ENCODE results near the gene IL1F10. TPM values are rescaled to one million over a fixed set of nuclear protein-coding genes. Genes with fewer than 3 reads are reported as not detected.

IL1F10 gene
- total and polyA plus RNA-seq, 2 of the 13 experiments (the other 11 are each of a cell fraction or from before 2014, with no cell fraction given) = not detected

DNA sequence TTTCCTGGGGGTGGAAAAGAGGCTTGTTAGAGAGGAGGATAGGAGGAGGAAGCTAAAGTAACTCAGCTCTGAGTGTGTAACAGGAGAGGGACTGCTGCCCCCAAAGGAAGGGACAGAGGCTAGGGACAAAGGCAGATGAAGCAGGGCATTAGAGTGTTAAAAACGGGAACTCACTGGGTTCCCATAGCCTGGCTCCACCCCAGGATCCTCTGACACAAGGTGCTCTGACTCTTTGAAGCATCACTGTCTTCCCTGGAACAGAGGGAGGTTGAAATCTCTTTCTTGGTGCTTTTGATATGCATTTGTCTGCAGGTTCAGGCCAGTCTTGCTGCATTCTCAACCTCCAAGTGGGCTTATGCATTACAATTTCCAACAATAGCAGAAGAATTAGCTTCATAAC, 39.7 kb upstream of the IL1F10 start (continued):
- TF ChIP-seq, protein P1, sequence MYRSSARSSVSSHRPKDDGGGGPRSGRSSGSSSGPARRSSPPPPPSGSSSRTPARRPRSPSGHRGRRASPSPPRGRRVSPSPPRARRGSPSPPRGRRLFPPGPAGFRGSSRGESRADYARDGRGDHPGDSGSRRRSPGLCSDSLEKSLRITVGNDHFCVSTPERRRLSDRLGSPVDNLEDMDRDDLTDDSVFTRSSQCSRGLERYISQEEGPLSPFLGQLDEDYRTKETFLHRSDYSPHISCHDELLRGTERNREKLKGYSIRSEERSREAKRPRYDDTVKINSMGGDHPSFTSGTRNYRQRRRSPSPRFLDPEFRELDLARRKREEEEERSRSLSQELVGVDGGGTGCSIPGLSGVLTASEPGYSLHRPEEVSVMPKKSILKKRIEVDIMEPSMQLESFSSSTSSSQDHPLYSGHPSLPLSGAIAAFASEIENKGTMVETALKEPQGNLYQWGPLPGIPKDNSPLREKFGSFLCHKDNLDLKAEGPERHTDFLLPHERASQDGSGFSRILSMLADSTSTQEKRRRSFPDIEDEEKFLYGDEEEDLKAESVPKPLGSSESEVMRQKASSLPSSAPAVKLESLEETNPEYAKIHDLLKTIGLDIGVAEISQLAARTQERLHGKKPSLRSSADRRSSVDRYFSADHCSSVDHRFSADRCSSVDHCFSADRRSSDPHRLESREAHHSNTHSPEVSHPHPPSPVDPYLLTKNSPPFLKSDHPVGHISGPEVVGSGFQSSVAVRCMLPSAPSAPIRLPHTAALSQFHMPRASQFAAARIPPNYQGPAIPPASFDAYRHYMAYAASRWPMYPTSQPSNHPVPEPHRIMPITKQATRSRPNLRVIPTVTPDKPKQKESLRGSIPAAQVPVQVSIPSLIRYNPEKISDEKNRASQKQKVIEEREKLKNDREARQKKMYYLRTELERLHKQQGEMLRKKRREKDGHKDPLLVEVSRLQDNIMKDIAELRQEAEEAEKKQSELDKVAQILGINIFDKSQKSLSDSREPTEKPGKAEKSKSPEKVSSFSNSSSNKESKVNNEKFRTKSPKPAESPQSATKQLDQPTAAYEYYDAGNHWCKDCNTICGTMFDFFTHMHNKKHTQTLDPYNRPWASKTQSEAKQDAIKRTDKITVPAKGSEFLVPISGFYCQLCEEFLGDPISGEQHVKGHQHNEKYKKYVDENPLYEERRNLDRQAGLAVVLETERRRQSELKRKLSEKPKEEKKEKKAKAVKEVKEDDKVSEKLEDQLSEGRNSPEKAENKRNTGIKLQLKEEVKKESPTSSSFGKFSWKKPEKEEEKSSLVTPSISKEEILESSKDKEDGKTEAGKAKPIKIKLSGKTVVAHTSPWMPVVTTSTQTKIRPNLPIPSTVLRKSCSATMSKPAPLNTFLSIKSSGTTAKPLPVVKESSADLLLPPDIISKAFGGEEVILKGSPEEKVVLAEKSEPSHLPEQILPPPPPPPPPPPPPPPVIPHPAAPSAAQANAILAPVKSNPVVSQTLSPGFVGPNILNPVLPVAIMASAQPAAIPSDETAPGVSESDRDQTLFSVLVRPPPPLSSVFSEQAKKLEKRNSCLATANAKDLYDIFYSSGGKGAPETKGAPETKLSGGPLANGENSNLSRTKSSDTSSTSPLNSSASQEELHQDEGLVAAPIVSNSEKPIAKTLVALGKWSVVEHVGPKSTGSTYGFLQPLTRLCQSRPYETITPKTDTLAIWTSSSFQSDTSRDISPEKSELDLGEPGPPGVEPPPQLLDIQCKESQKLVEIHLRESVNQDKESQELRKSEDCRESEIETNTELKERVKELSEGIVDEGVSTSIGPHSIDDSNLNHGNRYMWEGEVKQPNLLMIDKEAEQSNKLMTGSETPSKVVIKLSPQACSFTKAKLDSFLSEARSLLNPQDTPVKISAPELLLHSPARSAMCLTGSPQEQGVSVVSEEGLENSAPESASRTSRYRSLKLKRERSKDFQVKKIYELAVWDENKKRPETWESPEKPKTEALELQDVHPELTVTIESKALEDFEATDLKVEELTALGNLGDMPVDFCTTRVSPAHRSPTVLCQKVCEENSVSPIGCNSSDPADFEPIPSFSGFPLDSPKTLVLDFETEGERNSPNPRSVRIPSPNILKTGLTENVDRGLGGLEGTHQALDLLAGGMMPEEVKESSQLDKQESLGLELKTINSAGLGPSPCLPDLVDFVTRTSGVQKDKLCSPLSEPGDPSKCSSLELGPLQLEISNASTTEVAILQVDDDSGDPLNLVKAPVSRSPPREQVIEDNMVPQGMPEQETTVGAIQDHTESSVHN (CRISPR knock-in tag; IDR thresholded peaks at IDR 0.05) = no peak
- TF ChIP-seq ZNF143 (CRISPR knock-in tag; IDR thresholded peaks at IDR 0.05) = no peak
- TF ChIP-seq, protein P2, sequence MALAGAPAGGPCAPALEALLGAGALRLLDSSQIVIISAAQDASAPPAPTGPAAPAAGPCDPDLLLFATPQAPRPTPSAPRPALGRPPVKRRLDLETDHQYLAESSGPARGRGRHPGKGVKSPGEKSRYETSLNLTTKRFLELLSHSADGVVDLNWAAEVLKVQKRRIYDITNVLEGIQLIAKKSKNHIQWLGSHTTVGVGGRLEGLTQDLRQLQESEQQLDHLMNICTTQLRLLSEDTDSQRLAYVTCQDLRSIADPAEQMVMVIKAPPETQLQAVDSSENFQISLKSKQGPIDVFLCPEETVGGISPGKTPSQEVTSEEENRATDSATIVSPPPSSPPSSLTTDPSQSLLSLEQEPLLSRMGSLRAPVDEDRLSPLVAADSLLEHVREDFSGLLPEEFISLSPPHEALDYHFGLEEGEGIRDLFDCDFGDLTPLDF (CRISPR knock-in tag; IDR thresholded peaks at IDR 0.05) = no peak

DNA sequence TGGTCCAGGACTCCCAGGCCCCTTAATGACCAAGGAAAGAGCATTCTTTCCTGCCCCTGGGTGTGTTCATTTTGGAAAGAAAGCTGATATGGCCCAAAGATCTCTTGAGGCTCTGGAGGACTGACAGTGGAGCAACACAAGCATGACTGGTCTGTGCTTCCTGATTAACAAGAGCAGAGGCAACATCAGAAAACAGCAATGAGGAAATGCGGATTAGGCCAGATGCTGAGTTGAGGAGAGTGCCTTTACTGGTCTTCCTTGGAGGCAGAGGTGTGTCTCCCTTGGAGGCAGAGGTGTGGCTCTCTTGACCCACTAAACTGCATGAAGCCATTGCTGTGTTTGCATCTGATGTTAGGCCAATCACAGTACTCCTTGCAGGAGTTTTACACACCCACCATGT, 35.0 kb upstream of the IL1F10 start:
- no peak overlapping the region for H3K9ac ChIP-seq (ENCODE audit: insufficient read depth, low read depth, low read length)
- H3K9me3 ChIP-seq (ENCODE audit: low read length) = no peaks in the 10 kb centered on the region
- no TSS peak for BruUV-seq (replicated peaks)
- no peak overlapping the region for H3K4me2 ChIP-seq (ENCODE audit: low read depth, low read length)
- TF ChIP-seq, protein P3, sequence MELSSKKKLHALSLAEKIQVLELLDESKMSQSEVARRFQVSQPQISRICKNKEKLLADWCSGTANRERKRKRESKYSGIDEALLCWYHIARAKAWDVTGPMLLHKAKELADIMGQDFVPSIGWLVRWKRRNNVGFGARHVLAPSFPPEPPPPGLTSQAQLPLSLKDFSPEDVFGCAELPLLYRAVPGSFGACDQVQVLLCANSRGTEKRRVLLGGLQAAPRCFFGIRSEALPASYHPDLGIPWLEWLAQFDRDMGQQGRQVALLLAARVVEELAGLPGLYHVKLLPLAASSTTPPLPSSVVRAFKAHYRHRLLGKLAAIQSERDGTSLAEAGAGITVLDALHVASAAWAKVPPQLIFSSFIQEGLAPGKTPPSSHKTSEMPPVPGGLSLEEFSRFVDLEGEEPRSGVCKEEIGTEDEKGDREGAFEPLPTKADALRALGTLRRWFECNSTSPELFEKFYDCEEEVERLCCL (CRISPR knock-in tag; IDR thresholded peaks at IDR 0.05; ENCODE audit: borderline replicate concordance) = no peak
- TF ChIP-seq KDM4B (CRISPR knock-in tag; IDR thresholded peaks at IDR 0.05) = no peak
- no peak for TF ChIP-seq MATR3 (CRISPR knock-in tag; IDR thresholded peaks at IDR 0.05)
- TF ChIP-seq DMAP1 (CRISPR knock-in tag; IDR thresholded peaks at IDR 0.05) = no peak
- H3K4me3 ChIP-seq (replicated peaks in 1 of 3; ENCODE audit: insufficient read depth in 1 of 3, low read depth in 2 of 3, low read length in 3 of 3) = no peak overlapping the region
- H3K4me1 ChIP-seq (ENCODE audit: insufficient read depth, low read length) = no peaks in the 10 kb centered on the region
- no peak overlapping the region for H2AFZ ChIP-seq (ENCODE audit: low read length)
- ATAC-seq (no peak), FAIRE-seq (no peak), DNase-seq (ENCODE audit: low spot score) (no peak)
- ChIA-PET POLR2A (no interaction called here), CTCF (ENCODE audit: low intra/inter-chr PET ratio, low total read pairs) (no interaction called here)
- no peaks in the 10 kb centered on the region for H3K79me2 ChIP-seq (ENCODE audit: insufficient read depth, low read length)
- in situ Hi-C loops (cut with HindIII; ENCODE audit: extremely low pct_ligation_motif_present, low pct_unique_long_range_greater_than_20kb) (no loop called here), intact Hi-C loops (cut with micrococcal nuclease; ENCODE audit: unreplicated experiment) (no loop called here)
- H3K27ac ChIP-seq (ENCODE audit: extremely low read length, insufficient read depth, low read length) = no peak overlapping the region
- H3K27me3 ChIP-seq (ENCODE audit: control insufficient read depth in 1 of 2, insufficient read depth in 2 of 2, low read length in 2 of 2) = peaks cover 0 to 4% of the 10 kb centered on the region in 2 experiments; a peak in 2 of 5 replicates
- no peaks in the 10 kb centered on the region for H3K36me3 ChIP-seq (replicated peaks in 1 of 2; ENCODE audit: control insufficient read depth in 1 of 2, insufficient read depth in 2 of 2, low read length in 2 of 2)
- H4K20me1 ChIP-seq (ENCODE audit: insufficient read depth, low read length) = no peaks in the 10 kb centered on the region
- WGBS (ENCODE audit: low lambda C conversion rate) = 42% methylated on average over 1 of the region's 1 CpG

Measured in HepG2 (cell line).